DOHH2 (cell line): ENCODE results near the gene KIAA0408.

Experiments used
- H3F3A ChIP-seq: fragments of 200-600 bp; sonication (generic), shearing (Covaris generic); 2 replicates; pipeline ENCODE4 v1.6.0; 2016; ENCODE audit warnings: antibody characterized with exemption, mild to moderate bottlenecking; ENCODE audit not compliant: control insufficient read depth, insufficient read depth
- H3K27ac ChIP-seq: fragments of 200-600 bp; sonication (generic); 2 replicates; pipeline ENCODE4 v1.5.1; 2014; ENCODE audit warnings: low read depth, mild to moderate bottlenecking, low read length, moderate library complexity
- H3K27me3 ChIP-seq: fragments of 200-600 bp; sonication (generic); 2 replicates; pipeline ENCODE4 v1.6.1; 2014; ENCODE audit warnings: mild to moderate bottlenecking, low read length, mixed read lengths; ENCODE audit not compliant: control insufficient read depth
- H3K36me3 ChIP-seq: fragments of 200-600 bp; sonication (generic); 2 replicates; pipeline ENCODE4 v1.6.1; 2014; ENCODE audit warnings: mild to moderate bottlenecking, low read length, moderate library complexity, mixed read lengths; ENCODE audit not compliant: control insufficient read depth
- H3K4me1 ChIP-seq: fragments of 200-600 bp; sonication (generic); 2 replicates; pipeline ENCODE4 v1.6.1; 2014; ENCODE audit warnings: mild to moderate bottlenecking, low read length, mixed read lengths; ENCODE audit not compliant: control insufficient read depth
- H3K4me2 ChIP-seq: fragments of 200-600 bp; sonication (generic); 2 replicates; pipeline ENCODE4 v1.6.0; 2014; ENCODE audit warnings: mild to moderate bottlenecking, low read length, moderate library complexity
- H3K4me3 ChIP-seq: fragments of 200-600 bp; sonication (generic); 2 replicates; pipeline ENCODE4 v1.5.1; 2014; ENCODE audit warnings: mild to moderate bottlenecking, low read length, mixed read lengths
- H3K79me2 ChIP-seq: fragments of 200-600 bp; sonication (generic); 2 replicates; pipeline ENCODE4 v1.6.1; 2014; ENCODE audit warnings: mild to moderate bottlenecking, low read length, mixed read lengths; ENCODE audit not compliant: control insufficient read depth
- H3K9me2 ChIP-seq: fragments of 200-600 bp; sonication (generic); replicated peaks from 2 replicates; pipeline ENCODE4 v1.6.1; 2014; ENCODE audit warnings: mild to moderate bottlenecking, low read length, mixed read lengths; ENCODE audit not compliant: control insufficient read depth
- H3K9me3 ChIP-seq: fragments of 200-600 bp; sonication (generic); 2 replicates; pipeline ENCODE4 v1.6.1; 2014; ENCODE audit warnings: antibody characterized with exemption, low read length, mixed read lengths; ENCODE audit not compliant: control insufficient read depth, insufficient read depth
- H4K20me1 ChIP-seq: fragments of 200-600 bp; sonication (generic); 2 replicates; pipeline ENCODE4 v1.6.0; 2014; ENCODE audit warnings: low read depth, mild to moderate bottlenecking, antibody characterized with exemption, low read length, moderate library complexity; ENCODE audit not compliant: control insufficient read depth, insufficient read depth
- CTCF ChIP-seq: fragments of 200-600 bp; sonication (generic); IDR thresholded peaks from one replicate; pipeline ENCODE4 v1.5.1; 2014; ENCODE audit warnings: antibody characterized with exemption, mild to moderate bottlenecking, low read depth, low read length; ENCODE audit not compliant: poor library complexity, severe bottlenecking
- EZH2phosphoT487 ChIP-seq: fragments of 200-600 bp; sonication (generic); IDR thresholded peaks from 2 replicates; pipeline ENCODE4 v1.6.1; 2017; ENCODE audit warnings: borderline replicate concordance, mild to moderate bottlenecking, antibody characterized with exemption, low read length, moderate library complexity, mixed read lengths

KIAA0408 gene

GRCh38 chr6:127457456-127458064, 1.6 kb downstream of the KIAA0408 start:
- Histone ChIP-seq H3K4me1 (no peaks in the 10 kb centered on the region), H3K27ac (no peak overlapping the region), H3K9me3 (no peaks in the 10 kb centered on the region), H3K9me2 (no peaks in the 10 kb centered on the region), H3F3A (no peaks in the 10 kb centered on the region), H3K27me3 (peaks cover 6% of the 10 kb centered on the region; the same call in 1 of the 2 replicates), H3K79me2 (no peaks in the 10 kb centered on the region), H3K4me3 (no peak overlapping the region), H4K20me1 (no peaks in the 10 kb centered on the region), H3K36me3 (no peaks in the 10 kb centered on the region), H3K4me2 (no peak overlapping the region)
- TF ChIP-seq EZH2phosphoT487 (no peak), CTCF (no peak)

GRCh38 chr6:127456465-127456864, 2.7 kb downstream of the KIAA0408 start:
- Histone ChIP-seq H3K4me1 (no peaks in the 10 kb centered on the region), H3F3A (no peaks in the 10 kb centered on the region), H3K4me3 (no peak overlapping the region), H3K27ac (no peak overlapping the region), H3K9me2 (no peaks in the 10 kb centered on the region), H3K79me2 (no peaks in the 10 kb centered on the region), H3K4me2 (no peak overlapping the region), H4K20me1 (no peaks in the 10 kb centered on the region), H3K9me3 (no peaks in the 10 kb centered on the region), H3K27me3 (peaks cover 10% of the 10 kb centered on the region; the same call in 1 of the 2 replicates), H3K36me3 (no peaks in the 10 kb centered on the region)
- no peak for TF ChIP-seq CTCF
- no peak for TF ChIP-seq EZH2phosphoT487

- no peaks in the 10 kb centered on the region for H3K4me1 ChIP-seq
- H4K20me1 ChIP-seq, result no peaks in the 10 kb centered on the region
- no peaks in the 10 kb centered on the region for H3F3A ChIP-seq
- no peaks in the 10 kb centered on the region for H3K9me2 ChIP-seq
- H3K36me3 ChIP-seq, result no peaks in the 10 kb centered on the region
- TF ChIP-seq EZH2phosphoT487 (no peak), CTCF (no peak)
- no peak overlapping the region for H3K4me2 ChIP-seq
- peaks cover 13% of the 10 kb centered on the region; the same call in 1 of the 2 replicates for H3K27me3 ChIP-seq
- no peak overlapping the region for H3K27ac ChIP-seq
- no peak overlapping the region for H3K4me3 ChIP-seq
- H3K79me2 ChIP-seq, result no peaks in the 10 kb centered on the region
- no peaks in the 10 kb centered on the region for H3K9me3 ChIP-seq
These were observed 5.2 kb downstream of the KIAA0408 start for GRCh38 chr6:127453845-127454619.
